ENCODE results near the gene WDR55. TPM values are rescaled to one million over a fixed set of nuclear protein-coding genes. Genes with fewer than 3 reads are reported as not detected.

WDR55 gene
- total and polyA plus RNA-seq, 2 of the 13 experiments (the other 11 are each of a cell fraction or from before 2014, with no cell fraction given), result 17.7 to 18.2 TPM

- TF ChIP-seq ARNTL (CRISPR knock-in tag; IDR thresholded peaks at IDR 0.05) (no peak), HIVEP1 (CRISPR knock-in tag; IDR thresholded peaks at IDR 0.05) (peak; percentile 62; the same call in 1 of the 2 replicates), MZF1 (CRISPR knock-in tag; IDR thresholded peaks at IDR 0.05; ENCODE audit: borderline replicate concordance) (0 out of 2 replicates have a peak, but pooled peaks have one; percentile 25), ZNF589 (CRISPR knock-in tag; conservative IDR thresholded peaks at IDR 0.05) (peak; percentile 85; the same call in 1 of the 2 replicates), DR1 (CRISPR knock-in tag; IDR thresholded peaks at IDR 0.05) (peak; percentile 90), ZNF567 (CRISPR knock-in tag; IDR thresholded peaks at IDR 0.05; ENCODE audit: borderline replicate concordance) (peak; percentile 85; the same call in 1 of the 2 replicates), HCFC1 (IDR thresholded peaks at IDR 0.05; ENCODE audit: low read depth, low read length) (peak; percentile 41; the same call in 1 of the 2 replicates), ZNF746 (CRISPR knock-in tag; IDR thresholded peaks at IDR 0.05) (no peak), FLYWCH1 (CRISPR knock-in tag; IDR thresholded peaks at IDR 0.05) (no peak), TOE1 (CRISPR knock-in tag; IDR thresholded peaks at IDR 0.05) (no peak; the same call in 1 of the 2 replicates), ZNF572 (CRISPR knock-in tag; IDR thresholded peaks at IDR 0.05) (0 out of 2 replicates have a peak, but pooled peaks have one; percentile 61), ZNF709 (CRISPR knock-in tag; IDR thresholded peaks at IDR 0.05) (peak; percentile 94; the same call in 1 of the 2 replicates), ZNF343 (CRISPR knock-in tag; IDR thresholded peaks at IDR 0.05) (no peak), ZNF563 (CRISPR knock-in tag; IDR thresholded peaks at IDR 0.05) (peak; percentile 86), ZNF382 (CRISPR knock-in tag; IDR thresholded peaks at IDR 0.05; ENCODE audit: borderline replicate concordance) (no peak), MYC (CRISPR knock-in tag; IDR thresholded peaks at IDR 0.05; ENCODE audit: borderline replicate concordance) (peak; percentile 91), MED8 (CRISPR knock-in tag; IDR thresholded peaks at IDR 0.05; ENCODE audit: insufficient replicate concordance) (peak; percentile 78), PRMT3 (CRISPR knock-in tag; IDR thresholded peaks at IDR 0.05; ENCODE audit: borderline replicate concordance, low read depth) (no peak)
- TF ChIP-seq, protein P1, sequence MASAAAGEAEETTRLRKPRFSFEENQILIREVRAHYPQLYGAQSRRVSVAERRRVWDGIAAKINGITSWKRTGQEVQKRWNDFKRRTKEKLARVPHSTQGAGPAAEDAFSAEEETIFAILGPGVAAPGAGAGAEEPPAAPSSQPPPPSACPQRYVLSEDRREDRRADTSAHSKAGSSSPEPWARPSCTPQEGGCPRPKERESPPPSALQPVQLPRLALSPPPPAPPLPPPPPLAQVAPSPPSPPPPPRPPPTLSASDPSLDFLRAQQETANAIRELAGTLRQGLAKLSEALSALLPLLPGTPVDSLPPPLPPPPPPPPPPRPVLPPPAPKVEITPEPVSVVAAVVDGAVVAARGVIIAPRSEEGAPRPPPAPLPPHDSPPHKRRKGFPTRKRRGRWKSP (CRISPR knock-in tag; IDR thresholded peaks at IDR 0.05), result no peak; the same call in 1 of the 2 replicates
- TF ChIP-seq, protein P2, sequence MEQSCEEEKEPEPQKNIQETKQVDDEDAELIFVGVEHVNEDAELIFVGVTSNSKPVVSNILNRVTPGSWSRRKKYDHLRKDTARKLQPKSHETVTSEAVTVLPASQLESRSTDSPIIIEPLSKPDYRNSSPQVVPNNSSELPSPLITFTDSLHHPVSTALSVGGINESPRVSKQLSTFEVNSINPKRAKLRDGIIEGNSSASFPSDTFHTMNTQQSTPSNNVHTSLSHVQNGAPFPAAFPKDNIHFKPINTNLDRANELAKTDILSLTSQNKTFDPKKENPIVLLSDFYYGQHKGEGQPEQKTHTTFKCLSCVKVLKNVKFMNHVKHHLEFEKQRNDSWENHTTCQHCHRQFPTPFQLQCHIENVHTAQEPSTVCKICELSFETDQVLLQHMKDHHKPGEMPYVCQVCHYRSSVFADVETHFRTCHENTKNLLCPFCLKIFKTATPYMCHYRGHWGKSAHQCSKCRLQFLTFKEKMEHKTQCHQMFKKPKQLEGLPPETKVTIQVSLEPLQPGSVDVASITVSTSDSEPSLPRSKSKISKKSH (CRISPR knock-in tag; IDR thresholded peaks at IDR 0.05; ENCODE audit: borderline replicate concordance), result peak; percentile 79; the same call in 1 of the 2 replicates
- TF ChIP-seq, protein P3, sequence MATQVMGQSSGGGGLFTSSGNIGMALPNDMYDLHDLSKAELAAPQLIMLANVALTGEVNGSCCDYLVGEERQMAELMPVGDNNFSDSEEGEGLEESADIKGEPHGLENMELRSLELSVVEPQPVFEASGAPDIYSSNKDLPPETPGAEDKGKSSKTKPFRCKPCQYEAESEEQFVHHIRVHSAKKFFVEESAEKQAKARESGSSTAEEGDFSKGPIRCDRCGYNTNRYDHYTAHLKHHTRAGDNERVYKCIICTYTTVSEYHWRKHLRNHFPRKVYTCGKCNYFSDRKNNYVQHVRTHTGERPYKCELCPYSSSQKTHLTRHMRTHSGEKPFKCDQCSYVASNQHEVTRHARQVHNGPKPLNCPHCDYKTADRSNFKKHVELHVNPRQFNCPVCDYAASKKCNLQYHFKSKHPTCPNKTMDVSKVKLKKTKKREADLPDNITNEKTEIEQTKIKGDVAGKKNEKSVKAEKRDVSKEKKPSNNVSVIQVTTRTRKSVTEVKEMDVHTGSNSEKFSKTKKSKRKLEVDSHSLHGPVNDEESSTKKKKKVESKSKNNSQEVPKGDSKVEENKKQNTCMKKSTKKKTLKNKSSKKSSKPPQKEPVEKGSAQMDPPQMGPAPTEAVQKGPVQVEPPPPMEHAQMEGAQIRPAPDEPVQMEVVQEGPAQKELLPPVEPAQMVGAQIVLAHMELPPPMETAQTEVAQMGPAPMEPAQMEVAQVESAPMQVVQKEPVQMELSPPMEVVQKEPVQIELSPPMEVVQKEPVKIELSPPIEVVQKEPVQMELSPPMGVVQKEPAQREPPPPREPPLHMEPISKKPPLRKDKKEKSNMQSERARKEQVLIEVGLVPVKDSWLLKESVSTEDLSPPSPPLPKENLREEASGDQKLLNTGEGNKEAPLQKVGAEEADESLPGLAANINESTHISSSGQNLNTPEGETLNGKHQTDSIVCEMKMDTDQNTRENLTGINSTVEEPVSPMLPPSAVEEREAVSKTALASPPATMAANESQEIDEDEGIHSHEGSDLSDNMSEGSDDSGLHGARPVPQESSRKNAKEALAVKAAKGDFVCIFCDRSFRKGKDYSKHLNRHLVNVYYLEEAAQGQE (IDR thresholded peaks at IDR 0.05; ENCODE audit: borderline replicate concordance in 1 of 2, low read depth in 1 of 2, low read length in 2 of 2), result no peak; a peak in 1 of 4 replicates
Observed at GRCh38 chr5:140690941-140691924, 26.5 kb downstream of the WDR55 start, which contains the start of the genes HARS1 and HARS2 (continued).

All from HepG2 (cell line).